Astrocyte (in vitro differentiated cells and primary cell): Measurements from ENCODE around the gene ANO4. TPM values are rescaled to one million over a fixed set of nuclear protein-coding genes. Genes with fewer than 3 reads are reported as not detected.

ENCODE experiments used
- DNase-seq: peaks from one replicate; pipeline ENCODE4 v3.0.0-alpha.2; 2010; ENCODE audit warnings: low read depth
- FAIRE-seq: peaks from 2 replicates; lab custom pipeline; 2011; peaks lifted over from hg19 to GRCh38; lab: Jason Lieb, UNC
- H2AFZ ChIP-seq: 2 replicates; pipeline ENCODE4 v1.6.0; 2012; ENCODE audit warnings: low read depth, low read length, inconsistent platforms
- H3K27ac ChIP-seq: 2 replicates; pipeline ENCODE4 v1.5.1; 2011; ENCODE audit warnings: low read depth, low read length, inconsistent platforms
- H3K27me3 ChIP-seq: 2 replicates; pipeline ENCODE4 v1.6.0; 2011; ENCODE audit warnings: low read length, inconsistent platforms; ENCODE audit not compliant: insufficient read depth
- H3K36me3 ChIP-seq: 2 replicates; pipeline ENCODE4 v1.5.1; 2011; ENCODE audit warnings: low read length, inconsistent platforms; ENCODE audit not compliant: insufficient read depth
- H3K4me1 ChIP-seq: 2 replicates; pipeline ENCODE4 v1.5.1; 2011; ENCODE audit warnings: low read length, inconsistent platforms; ENCODE audit not compliant: insufficient read depth
- H3K4me2 ChIP-seq: 2 replicates; pipeline ENCODE4 v1.6.0; 2012; ENCODE audit warnings: low read length, inconsistent platforms
- H3K4me3 ChIP-seq: 2 replicates; pipeline ENCODE4 v1.5.1; 2011; ENCODE audit warnings: low read depth, mild to moderate bottlenecking, low read length, inconsistent platforms; ENCODE audit not compliant: insufficient read depth
- H3K79me2 ChIP-seq: 2 replicates; pipeline ENCODE4 v1.6.0; 2012; ENCODE audit warnings: mild to moderate bottlenecking, low read length, inconsistent platforms; ENCODE audit not compliant: insufficient read depth
- H3K9ac ChIP-seq: 2 replicates; pipeline ENCODE4 v1.6.0; 2012; ENCODE audit warnings: mild to moderate bottlenecking, low read length, inconsistent platforms
- H3K9me3 ChIP-seq: 2 replicates; pipeline ENCODE4 v1.5.1; 2012; ENCODE audit warnings: low read depth, mild to moderate bottlenecking, low read length, inconsistent platforms; ENCODE audit not compliant: insufficient read depth
- H4K20me1 ChIP-seq: 2 replicates; pipeline ENCODE4 v1.6.0; 2012; ENCODE audit warnings: low read length, inconsistent platforms; ENCODE audit not compliant: insufficient read depth
- H3K27ac Mint-ChIP-seq: one replicate; pipeline ENCODE4 v1.8.0; 2021; ENCODE audit warnings: mild to moderate bottlenecking, mixed read lengths; ENCODE audit not compliant: unreplicated experiment
- H3K27me3 Mint-ChIP-seq: one replicate; pipeline ENCODE4 v1.8.0; 2021; ENCODE audit warnings: low read depth, mixed read lengths; ENCODE audit not compliant: unreplicated experiment
- H3K36me3 Mint-ChIP-seq: one replicate; pipeline ENCODE4 v1.8.0; 2021; ENCODE audit warnings: low read depth, mixed read lengths; ENCODE audit not compliant: unreplicated experiment
- H3K4me1 Mint-ChIP-seq: one replicate; pipeline ENCODE4 v1.8.0; 2021; ENCODE audit warnings: low read depth, mixed read lengths; ENCODE audit not compliant: unreplicated experiment
- H3K4me3 Mint-ChIP-seq: one replicate; pipeline ENCODE4 v1.8.0; 2021; ENCODE audit warnings: mild to moderate bottlenecking, moderate library complexity, mixed read lengths; ENCODE audit not compliant: unreplicated experiment
- H3K9me3 Mint-ChIP-seq: one replicate; pipeline ENCODE4 v1.8.0; 2021; ENCODE audit warnings: mild to moderate bottlenecking, mixed read lengths; ENCODE audit not compliant: unreplicated experiment
- EZH2 ChIP-seq: IDR thresholded peaks from 2 replicates; pipeline ENCODE4 v1.6.1; 2012; ENCODE audit warnings: mild to moderate bottlenecking, low read length, inconsistent platforms; ENCODE audit not compliant: insufficient read depth
- total RNA-seq: library from RNA; stranded (reverse); gene quantifications from 2 replicates; pipeline ENCODE4 v1.2.1, GENCODE V29; 2021
- TF ChIP-seq, protein P1 (sequence below): IDR thresholded peaks from 2 replicates; pipeline ENCODE4 v1.5.1; 2011; ENCODE audit warnings: low read depth, mild to moderate bottlenecking, inconsistent platforms, low read length, moderate library complexity; ENCODE audit not compliant: insufficient read depth

The ANO4 gene
- total RNA-seq, 1 donor from 2014 or later: 41.3 TPM

- H3K4me3 Mint-ChIP-seq: no peak overlapping the region
- Histone ChIP-seq H3K79me2 (no peaks in the 10 kb centered on the region), H3K9ac (no peak overlapping the region), H2AFZ (no peak overlapping the region), H3K27me3 (no peaks in the 10 kb centered on the region), H3K36me3 (no peaks in the 10 kb centered on the region), H4K20me1 (no peaks in the 10 kb centered on the region), H3K4me2 (no peak overlapping the region), H3K4me3 (no peak overlapping the region), H3K9me3 (no peaks in the 10 kb centered on the region), H3K27ac (no peak overlapping the region), H3K4me1 (no peaks in the 10 kb centered on the region)
- H3K9me3 Mint-ChIP-seq: peaks cover 2% of the 10 kb centered on the region
- DNase-seq (no peak), FAIRE-seq (no peak)
- no peaks in the 10 kb centered on the region for H3K36me3 Mint-ChIP-seq
- TF ChIP-seq, protein P1, sequence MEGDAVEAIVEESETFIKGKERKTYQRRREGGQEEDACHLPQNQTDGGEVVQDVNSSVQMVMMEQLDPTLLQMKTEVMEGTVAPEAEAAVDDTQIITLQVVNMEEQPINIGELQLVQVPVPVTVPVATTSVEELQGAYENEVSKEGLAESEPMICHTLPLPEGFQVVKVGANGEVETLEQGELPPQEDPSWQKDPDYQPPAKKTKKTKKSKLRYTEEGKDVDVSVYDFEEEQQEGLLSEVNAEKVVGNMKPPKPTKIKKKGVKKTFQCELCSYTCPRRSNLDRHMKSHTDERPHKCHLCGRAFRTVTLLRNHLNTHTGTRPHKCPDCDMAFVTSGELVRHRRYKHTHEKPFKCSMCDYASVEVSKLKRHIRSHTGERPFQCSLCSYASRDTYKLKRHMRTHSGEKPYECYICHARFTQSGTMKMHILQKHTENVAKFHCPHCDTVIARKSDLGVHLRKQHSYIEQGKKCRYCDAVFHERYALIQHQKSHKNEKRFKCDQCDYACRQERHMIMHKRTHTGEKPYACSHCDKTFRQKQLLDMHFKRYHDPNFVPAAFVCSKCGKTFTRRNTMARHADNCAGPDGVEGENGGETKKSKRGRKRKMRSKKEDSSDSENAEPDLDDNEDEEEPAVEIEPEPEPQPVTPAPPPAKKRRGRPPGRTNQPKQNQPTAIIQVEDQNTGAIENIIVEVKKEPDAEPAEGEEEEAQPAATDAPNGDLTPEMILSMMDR: no peak
- no peak for TF ChIP-seq EZH2
- peaks cover 10% of the 10 kb centered on the region for H3K4me1 Mint-ChIP-seq
- no peaks in the 10 kb centered on the region for H3K27me3 Mint-ChIP-seq
- H3K27ac Mint-ChIP-seq: no peak overlapping the region
These were observed 125.9 kb downstream of the ANO4 start for GRCh38 chr12:100920493-100920892.

DNA sequence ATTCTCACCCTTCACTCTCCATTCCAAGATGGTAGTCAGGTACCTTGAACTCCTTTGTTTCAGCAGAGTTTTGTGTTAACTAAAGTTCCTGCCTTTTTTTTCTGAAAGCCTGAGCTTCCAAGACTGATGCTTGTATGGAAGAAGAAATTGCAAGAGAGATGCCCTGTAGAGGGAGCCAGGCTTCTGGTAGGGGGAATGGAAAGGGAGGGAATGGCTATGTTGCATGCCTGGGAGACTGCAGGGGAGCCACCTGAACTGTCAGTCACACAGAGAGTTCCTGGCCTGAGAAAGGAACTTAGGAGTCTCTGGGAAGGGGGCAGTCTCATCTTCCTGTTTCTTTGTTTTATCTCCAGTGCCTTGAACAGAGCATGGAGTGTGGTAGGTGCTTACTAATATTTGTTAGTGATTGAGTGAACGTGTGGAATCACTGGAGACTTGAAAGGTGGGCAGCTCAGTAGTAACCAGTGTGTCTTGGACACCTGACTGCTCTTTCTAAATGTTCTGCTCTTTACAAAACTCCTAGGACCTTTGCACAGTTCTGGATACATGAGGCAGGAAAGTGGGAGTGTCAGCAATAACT is 132.2 kb downstream of the ANO4 start:
- no peak overlapping the region for H2AFZ ChIP-seq
- no peaks in the 10 kb centered on the region for H3K27me3 ChIP-seq
- H3K27ac Mint-ChIP-seq: no peak overlapping the region
- no peak overlapping the region for H3K4me3 Mint-ChIP-seq
- no peaks in the 10 kb centered on the region for H3K27me3 Mint-ChIP-seq
- H3K4me3 ChIP-seq: no peak overlapping the region
- no peaks in the 10 kb centered on the region for H3K9me3 Mint-ChIP-seq
- peaks cover 31% of the 10 kb centered on the region for H3K4me1 Mint-ChIP-seq
- no peak for FAIRE-seq
- H4K20me1 ChIP-seq: no peaks in the 10 kb centered on the region
- peak overlapping the region; percentile 0 for H3K9ac ChIP-seq
- peaks cover 3% of the 10 kb centered on the region for H3K36me3 Mint-ChIP-seq
- peak; percentile 15 for DNase-seq
- no peaks in the 10 kb centered on the region for H3K9me3 ChIP-seq
- peaks cover 18% of the 10 kb centered on the region for H3K4me1 ChIP-seq
- H3K79me2 ChIP-seq: no peaks in the 10 kb centered on the region
- no peak for TF ChIP-seq EZH2
- TF ChIP-seq, protein P1: peak; percentile 34
- no peak overlapping the region for H3K4me2 ChIP-seq
- no peaks in the 10 kb centered on the region for H3K36me3 ChIP-seq
- no peak overlapping the region for H3K27ac ChIP-seq

DNA sequence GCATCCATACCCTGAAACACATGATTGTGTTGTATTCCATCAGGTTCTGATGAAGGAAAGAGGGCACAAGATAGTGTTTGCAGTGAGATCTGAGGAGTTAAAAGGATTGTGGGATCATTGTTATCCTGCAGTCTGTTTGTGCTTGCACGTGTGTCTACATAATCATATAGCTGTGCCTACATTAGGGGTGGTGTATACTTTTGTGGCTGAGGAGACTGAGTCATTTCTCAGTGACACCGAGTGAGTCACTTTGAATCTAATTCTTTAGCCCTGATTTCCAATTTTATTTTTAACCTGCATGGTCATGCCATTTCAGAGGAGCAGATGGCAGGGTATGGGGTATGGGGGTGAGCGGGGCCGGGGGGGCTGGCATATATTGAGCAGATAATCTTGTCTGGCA is 133.2 kb downstream of the ANO4 start:
- peak overlapping the region; percentile 58 for H3K4me2 ChIP-seq
- peak overlapping the region; percentile 73 for H3K27ac ChIP-seq
- Mint-ChIP-seq H3K27me3 (no peaks in the 10 kb centered on the region), H3K4me3 (no peak overlapping the region), H3K27ac (peak overlapping the region; percentile 68), H3K36me3 (peaks cover 3% of the 10 kb centered on the region), H3K9me3 (no peaks in the 10 kb centered on the region), H3K4me1 (peaks cover 38% of the 10 kb centered on the region)
- TF ChIP-seq, protein P1: no peak
- TF ChIP-seq EZH2: no peak
- H3K4me3 ChIP-seq: no peak overlapping the region
- no peaks in the 10 kb centered on the region for H3K9me3 ChIP-seq
- H3K9ac ChIP-seq: peak overlapping the region; percentile 60
- no peaks in the 10 kb centered on the region for H3K79me2 ChIP-seq
- H2AFZ ChIP-seq: no peak overlapping the region
- no peaks in the 10 kb centered on the region for H3K27me3 ChIP-seq
- H3K4me1 ChIP-seq: peaks cover 18% of the 10 kb centered on the region
- no peaks in the 10 kb centered on the region for H4K20me1 ChIP-seq
- DNase-seq (peak; percentile 74), FAIRE-seq (peak; percentile 86)
- no peaks in the 10 kb centered on the region for H3K36me3 ChIP-seq
